GM03348 (cell line): Measurements from ENCODE around the gene NLGN3.

ENCODE experiments used
- DNase-seq: peaks from one replicate; pipeline ENCODE4 v3.0.0; 2012; ENCODE audit warnings: low spot score

The NLGN3 gene

GRCh38 chrX:71144651-71145050 is at the start of gene NLGN3:
Gene NLGN3, plus strand, starts transcription at chrX:71144841. Its CDS starts 2,909 bp downstream, at chrX:71147750.
- peak; percentile 31 for DNase-seq

GRCh38 chrX:71095033-71095432 is 49.6 kb upstream of the NLGN3 start:
- DNase-seq = no peak

GRCh38 chrX:71095555-71095980 is 49.1 kb upstream of the NLGN3 start, which contains the start of gene FOXO4:
Gene FOXO4, plus strand, starts transcription at chrX:71095851. Its CDS starts 678 bp downstream, at chrX:71096529.
- peak; percentile 89 for DNase-seq

- peak; percentile 75 for DNase-seq
Observed at GRCh38 chrX:71095981-71096759, 48.5 kb upstream of the NLGN3 start.

- DNase-seq = no peak
Observed at GRCh38 chrX:71096760-71097032, 47.9 kb upstream of the NLGN3 start.

- DNase-seq = peak; percentile 27
Observed at GRCh38 chrX:71098302-71098701, 46.3 kb upstream of the NLGN3 start.

GRCh38 chrX:71098951-71099506 is 45.6 kb upstream of the NLGN3 start:
- no peak for DNase-seq

- no peak for DNase-seq
Observed at GRCh38 chrX:71099736-71100135, 44.9 kb upstream of the NLGN3 start.

- no peak for DNase-seq
Observed at GRCh38 chrX:71100581-71101505, 43.8 kb upstream of the NLGN3 start.

GRCh38 chrX:71102292-71102691 is 42.3 kb upstream of the NLGN3 start:
- DNase-seq = no peak

GRCh38 chrX:71103110-71103983 is 41.3 kb upstream of the NLGN3 start:
- DNase-seq = no peak

- DNase-seq = no peak
Observed at GRCh38 chrX:71105628-71106027, 39.0 kb upstream of the NLGN3 start.

GRCh38 chrX:71106427-71106826 is 38.2 kb upstream of the NLGN3 start, which contains the start of gene CXorf65:
Gene CXorf65, minus strand, starts transcription at chrX:71106740. Its CDS starts 184 bp downstream, at chrX:71106556.
- no peak for DNase-seq

GRCh38 chrX:71107245-71107644 is 37.4 kb upstream of the NLGN3 start:
- no peak for DNase-seq

GRCh38 chrX:71107762-71108360 is 36.8 kb upstream of the NLGN3 start:
- DNase-seq = no peak

- DNase-seq = no peak
Observed at GRCh38 chrX:71109051-71109450, 35.6 kb upstream of the NLGN3 start.

GRCh38 chrX:71111141-71111843 is 33.3 kb upstream of the NLGN3 start, which contains the start of gene IL2RG:
Gene IL2RG, minus strand, starts transcription at chrX:71111577. Its CDS starts 38 bp downstream, at chrX:71111539.
- DNase-seq = no peak

- no peak for DNase-seq
Observed at GRCh38 chrX:71111921-71112431, 32.7 kb upstream of the NLGN3 start.

GRCh38 chrX:71117358-71117757 is 27.3 kb upstream of the NLGN3 start:
- DNase-seq = no peak
